Measurements from ENCODE around the gene NELL1. TPM values are rescaled to one million over a fixed set of nuclear protein-coding genes. Genes with fewer than 3 reads are reported as not detected.

The NELL1 gene

GRCh38 chr11:21615955-21616371 is 946.6 kb downstream of the NELL1 start:
- H3K4me2 ChIP-seq (ENCODE audit: low read length, poor library complexity, severe bottlenecking), result no peak overlapping the region
- no peak overlapping the region for H4K8ac ChIP-seq (ENCODE audit: low read length)
- no peak overlapping the region for H2AK5ac ChIP-seq (ENCODE audit: low read length, severe bottlenecking)
- no peak overlapping the region for H3K4me3 ChIP-seq (ENCODE audit: insufficient read depth in 1 of 2, low read depth in 1 of 2, low read length in 2 of 2)
- H2BK12ac ChIP-seq (ENCODE audit: low read length in 2 of 2), result no peak overlapping the region
- H3K4ac ChIP-seq (ENCODE audit: low read depth in 1 of 2, low read length in 2 of 2), result no peak overlapping the region
- H3K27me3 ChIP-seq (ENCODE audit: control insufficient read depth in 1 of 2, insufficient read depth in 1 of 2, low read length in 2 of 2), result no peaks in the 10 kb centered on the region
- no peaks in the 10 kb centered on the region for H3K36me3 ChIP-seq (ENCODE audit: control insufficient read depth in 1 of 2, insufficient read depth in 2 of 2, low read depth in 1 of 2, low read length in 2 of 2)
- no peak overlapping the region for H3K9ac ChIP-seq (ENCODE audit: low read length)
- H2BK15ac ChIP-seq (ENCODE audit: low read depth, poor library complexity, severe bottlenecking), result no peak overlapping the region
- WGBS, result 29% methylated on average over 1 of the region's 3 CpGs
- H3K27ac ChIP-seq (ENCODE audit: low read length, poor library complexity, severe bottlenecking), result no peak overlapping the region
- no peak overlapping the region for H2BK120ac ChIP-seq (ENCODE audit: low read depth, low read length)
- no peak overlapping the region for H3K14ac ChIP-seq (ENCODE audit: low read length in 2 of 2)
- no peak overlapping the region for H3K18ac ChIP-seq (ENCODE audit: low read depth in 1 of 2, low read length in 2 of 2)
- no peaks in the 10 kb centered on the region for H3K4me1 ChIP-seq (ENCODE audit: control insufficient read depth, insufficient read depth, low read depth, low read length)
- DNase-seq, result no peak
- H4K91ac ChIP-seq (ENCODE audit: low read length), result no peak overlapping the region
- no peaks in the 10 kb centered on the region for H3K79me1 ChIP-seq (replicated peaks; ENCODE audit: low read length, poor library complexity, severe bottlenecking)
- no peak overlapping the region for H2AFZ ChIP-seq (ENCODE audit: low read depth, low read length)
- H2BK5ac ChIP-seq (ENCODE audit: low read depth, low read length, poor library complexity, severe bottlenecking), result no peak overlapping the region
- H3K23ac ChIP-seq (ENCODE audit: low read length in 2 of 2), result no peak overlapping the region
- H3K9me3 ChIP-seq (ENCODE audit: control insufficient read depth, low read length), result no peaks in the 10 kb centered on the region

- H2AK5ac ChIP-seq (ENCODE audit: low read length, severe bottlenecking), result no peak overlapping the region
- no peak overlapping the region for H2BK5ac ChIP-seq (ENCODE audit: low read depth, low read length, poor library complexity, severe bottlenecking)
- H3K4me2 ChIP-seq (ENCODE audit: low read length, poor library complexity, severe bottlenecking), result no peak overlapping the region
- no peaks in the 10 kb centered on the region for H3K27me3 ChIP-seq (ENCODE audit: control insufficient read depth in 1 of 2, insufficient read depth in 1 of 2, low read length in 2 of 2)
- no peak overlapping the region for H3K4me3 ChIP-seq (ENCODE audit: insufficient read depth in 1 of 2, low read depth in 1 of 2, low read length in 2 of 2)
- H2BK15ac ChIP-seq (ENCODE audit: low read depth, poor library complexity, severe bottlenecking), result no peak overlapping the region
- H3K18ac ChIP-seq (ENCODE audit: low read depth in 1 of 2, low read length in 2 of 2), result no peak overlapping the region
- no peak overlapping the region for H4K91ac ChIP-seq (ENCODE audit: low read length)
- no peak overlapping the region for H2BK120ac ChIP-seq (ENCODE audit: low read depth, low read length)
- no peaks in the 10 kb centered on the region for H3K9me3 ChIP-seq (ENCODE audit: control insufficient read depth, low read length)
- H3K4ac ChIP-seq (ENCODE audit: low read depth in 1 of 2, low read length in 2 of 2), result no peak overlapping the region
- WGBS, result 100% methylated on average over 1 of the region's 1 CpG
- H3K9ac ChIP-seq (ENCODE audit: low read length), result no peak overlapping the region
- no peak overlapping the region for H3K23ac ChIP-seq (ENCODE audit: low read length in 2 of 2)
- no peaks in the 10 kb centered on the region for H3K4me1 ChIP-seq (ENCODE audit: control insufficient read depth, insufficient read depth, low read depth, low read length)
- no peak overlapping the region for H3K27ac ChIP-seq (ENCODE audit: low read length, poor library complexity, severe bottlenecking)
- no peak overlapping the region for H2BK12ac ChIP-seq (ENCODE audit: low read length in 2 of 2)
- H4K8ac ChIP-seq (ENCODE audit: low read length), result no peak overlapping the region
- H2AFZ ChIP-seq (ENCODE audit: low read depth, low read length), result no peak overlapping the region
- H3K14ac ChIP-seq (ENCODE audit: low read length in 2 of 2), result no peak overlapping the region
- no peaks in the 10 kb centered on the region for H3K79me1 ChIP-seq (replicated peaks; ENCODE audit: low read length, poor library complexity, severe bottlenecking)
- DNase-seq, result no peak
- H3K36me3 ChIP-seq (ENCODE audit: control insufficient read depth in 1 of 2, insufficient read depth in 2 of 2, low read depth in 1 of 2, low read length in 2 of 2), result no peaks in the 10 kb centered on the region
Observed at GRCh38 chr11:21622566-21622965, 953.2 kb downstream of the NELL1 start.

- H3K27ac ChIP-seq (ENCODE audit: low read length, poor library complexity, severe bottlenecking), result no peak overlapping the region
- no peaks in the 10 kb centered on the region for H3K4me1 ChIP-seq (ENCODE audit: control insufficient read depth, insufficient read depth, low read depth, low read length)
- no peaks in the 10 kb centered on the region for H3K79me1 ChIP-seq (replicated peaks; ENCODE audit: low read length, poor library complexity, severe bottlenecking)
- DNase-seq, result no peak
- no peak overlapping the region for H3K23ac ChIP-seq (ENCODE audit: low read length in 2 of 2)
- no peak overlapping the region for H3K4me2 ChIP-seq (ENCODE audit: low read length, poor library complexity, severe bottlenecking)
- H3K27me3 ChIP-seq (ENCODE audit: control insufficient read depth in 1 of 2, insufficient read depth in 1 of 2, low read length in 2 of 2), result no peaks in the 10 kb centered on the region
- no peak overlapping the region for H3K4me3 ChIP-seq (ENCODE audit: insufficient read depth in 1 of 2, low read depth in 1 of 2, low read length in 2 of 2)
- 73% methylated on average over 3 of the region's 3 CpGs for whole genome bisulfite sequencing
- H2AK5ac ChIP-seq (ENCODE audit: low read length, severe bottlenecking), result no peak overlapping the region
- H2BK120ac ChIP-seq (ENCODE audit: low read depth, low read length), result no peak overlapping the region
- no peak overlapping the region for H3K4ac ChIP-seq (ENCODE audit: low read depth in 1 of 2, low read length in 2 of 2)
- no peak overlapping the region for H4K8ac ChIP-seq (ENCODE audit: low read length)
- H4K91ac ChIP-seq (ENCODE audit: low read length), result no peak overlapping the region
- no peak overlapping the region for H3K14ac ChIP-seq (ENCODE audit: low read length in 2 of 2)
- no peak overlapping the region for H3K18ac ChIP-seq (ENCODE audit: low read depth in 1 of 2, low read length in 2 of 2)
- H2BK12ac ChIP-seq (ENCODE audit: low read length in 2 of 2), result no peak overlapping the region
- no peak overlapping the region for H2AFZ ChIP-seq (ENCODE audit: low read depth, low read length)
- H3K9me3 ChIP-seq (ENCODE audit: control insufficient read depth, low read length), result no peaks in the 10 kb centered on the region
- no peaks in the 10 kb centered on the region for H3K36me3 ChIP-seq (ENCODE audit: control insufficient read depth in 1 of 2, insufficient read depth in 2 of 2, low read depth in 1 of 2, low read length in 2 of 2)
- no peak overlapping the region for H2BK5ac ChIP-seq (ENCODE audit: low read depth, low read length, poor library complexity, severe bottlenecking)
- H3K9ac ChIP-seq (ENCODE audit: low read length), result no peak overlapping the region
- no peak overlapping the region for H2BK15ac ChIP-seq (ENCODE audit: low read depth, poor library complexity, severe bottlenecking)
Observed at GRCh38 chr11:21622995-21623394, 953.6 kb downstream of the NELL1 start.

Small RNA genes lying within 50 kb of the gene (small RNA-seq; reads per million reads assigned to genes)
- gene RNA5SP336 (ENCODE audit: low read depth) (39.7 reads per million, percentile 90 among the genes with 10 or more reads in this experiment), gene RNA5SP337 (ENCODE audit: low read depth) (not detected)

Measured in mesenchymal stem cell (in vitro differentiated cells and primary cell).